Ecto neural progenitor cell (in vitro differentiated cells): ENCODE data around the gene BRF1.
A peak's percentile ranks its signal among the peaks of the same experiment; 100 is the strongest.
"Not testable (repeated sequence)": the region's sequence is repeated elsewhere in the genome, so short reads cannot be mapped to it uniquely, and the experiment has no call there.

ENCODE experiments used
- DNase-seq: peaks from one replicate; pipeline ENCODE4 v3.0.0-alpha.2; 2018; ENCODE audit warnings: low spot score

BRF1 gene

DNA sequence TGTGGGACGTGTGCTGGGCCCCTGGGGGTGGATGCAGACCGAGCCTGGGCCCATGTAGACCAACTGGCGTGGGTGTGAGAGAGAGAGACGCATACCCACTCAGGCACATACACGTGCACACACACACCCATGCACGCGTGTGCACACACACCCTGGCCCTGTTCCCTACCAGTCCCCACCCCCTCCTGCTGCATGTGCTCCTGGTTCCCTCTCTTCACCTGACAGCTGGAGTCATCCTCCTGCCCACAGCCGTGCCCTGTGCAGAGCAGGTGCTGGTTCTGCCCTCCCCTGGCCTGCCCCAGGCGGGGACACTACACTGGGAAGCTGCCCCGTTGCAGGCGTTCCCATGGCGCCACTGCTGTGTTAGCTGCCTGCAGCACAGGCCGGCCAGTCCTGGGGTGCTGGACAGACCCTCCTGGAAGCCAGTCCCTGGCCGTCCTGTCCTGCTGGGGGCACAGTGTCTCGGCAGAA lies 32.3 kb upstream of the BRF1 start:
- no peak for DNase-seq

GRCh38 chr14:105332350-105332874 lies 31.6 kb upstream of the BRF1 start:
- DNase-seq: no peak

- DNase-seq: no peak
Observed at GRCh38 chr14:105331575-105332349, 31.0 kb upstream of the BRF1 start.

GRCh38 chr14:105330491-105330895 lies 29.7 kb upstream of the BRF1 start:
- DNase-seq: no peak

DNA sequence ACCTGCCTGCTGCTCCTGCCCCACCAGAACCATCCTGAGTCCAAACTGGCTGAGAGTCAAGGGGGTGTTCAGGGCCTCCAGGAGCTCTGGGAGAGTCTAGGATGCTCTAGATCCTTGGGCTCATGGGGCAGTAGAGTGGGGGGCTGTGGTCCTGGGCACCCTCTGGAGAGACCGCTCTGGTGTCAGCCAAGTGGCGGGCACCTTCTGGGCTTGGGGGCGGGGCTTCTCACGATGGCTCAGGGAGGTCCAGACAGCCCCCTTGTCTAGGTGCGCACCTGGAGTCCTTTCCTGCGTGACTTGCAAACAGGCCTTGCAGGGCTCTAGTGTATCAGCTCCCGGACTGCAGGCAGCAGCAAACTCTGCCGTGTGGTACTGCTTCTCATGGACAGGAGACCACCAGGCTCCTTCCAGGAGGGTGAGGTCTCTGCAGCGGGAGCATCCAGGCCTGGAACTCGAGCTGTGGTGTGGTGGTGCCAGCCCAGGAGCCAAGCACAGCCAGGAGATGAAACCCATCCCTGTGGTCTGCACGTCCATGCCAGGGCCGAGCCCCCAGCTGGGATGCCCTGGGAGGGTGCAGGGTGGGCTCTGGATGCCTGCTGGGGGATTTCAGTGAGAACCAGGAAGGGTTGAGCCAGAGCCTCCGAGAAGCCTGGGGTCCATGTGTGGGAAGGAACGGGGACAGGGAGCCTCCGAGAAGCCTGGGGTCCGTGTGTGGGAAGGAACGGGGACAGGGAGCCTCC lies 28.8 kb upstream of the BRF1 start:
- DNase-seq: no peak

GRCh38 chr14:105328678-105329390 lies 28.0 kb upstream of the BRF1 start:
- no peak for DNase-seq

- no peak for DNase-seq
Observed at GRCh38 chr14:105328070-105328677, 27.4 kb upstream of the BRF1 start.

DNA sequence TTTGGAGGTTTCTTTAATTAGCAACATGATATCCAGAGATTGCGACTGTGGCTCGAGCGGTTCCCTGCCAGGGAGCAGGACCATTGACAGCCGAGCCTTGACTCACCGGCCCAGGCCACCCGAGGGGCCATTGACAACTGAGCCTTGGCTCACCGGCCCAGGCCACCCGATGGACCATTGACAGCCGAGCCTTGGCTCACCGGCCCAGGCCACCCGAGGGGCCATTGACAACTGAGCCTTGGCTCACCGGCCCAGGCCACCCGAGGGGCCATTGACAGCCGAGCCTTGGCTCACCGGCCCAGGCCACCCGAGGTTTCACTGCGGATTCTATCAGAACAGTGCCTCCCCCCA lies 26.9 kb upstream of the BRF1 start:
- DNase-seq: not testable (repeated sequence)

DNA sequence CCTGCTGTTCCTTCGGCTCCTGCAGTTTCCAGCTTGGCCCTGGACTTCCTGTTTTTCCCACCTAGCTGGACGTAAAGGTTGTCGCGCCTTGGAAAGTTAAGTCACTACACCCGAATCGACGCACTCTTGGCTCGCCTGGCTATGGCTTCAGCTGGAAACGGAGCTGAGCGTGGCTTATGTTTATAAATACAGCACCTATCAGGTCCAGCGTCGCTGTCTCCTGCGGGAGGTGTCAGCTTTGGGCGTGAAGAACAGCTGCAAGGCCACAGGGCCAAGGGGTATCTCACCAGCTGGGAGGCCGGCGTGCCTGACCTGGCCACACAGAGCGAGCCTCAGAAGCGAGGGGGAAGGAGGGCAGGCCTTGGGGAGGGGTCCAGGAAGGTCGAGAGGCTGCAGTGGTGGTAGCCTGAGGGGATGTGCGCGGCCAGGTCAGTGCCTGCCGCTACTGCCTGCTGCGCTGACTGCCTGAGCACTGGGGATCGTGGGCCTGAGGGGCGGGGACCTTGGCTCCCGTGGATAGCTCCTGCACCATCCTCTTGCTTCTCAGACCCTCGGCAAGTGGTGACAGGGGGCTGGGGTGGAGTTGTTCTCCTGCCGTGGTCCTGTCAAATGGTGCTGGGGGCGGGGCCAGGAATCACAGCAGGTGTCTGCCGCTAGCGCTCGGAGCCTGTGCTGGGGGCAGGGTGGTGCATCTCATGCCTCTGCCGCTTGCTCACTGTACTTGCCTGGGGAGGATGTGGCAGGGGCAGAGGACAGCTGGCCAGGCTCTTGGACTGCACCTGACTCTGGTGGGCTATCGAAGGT lies 26.3 kb upstream of the BRF1 start:
- no peak for DNase-seq

- DNase-seq: no peak
Observed at GRCh38 chr14:105326568-105326867, 25.7 kb upstream of the BRF1 start.

DNA sequence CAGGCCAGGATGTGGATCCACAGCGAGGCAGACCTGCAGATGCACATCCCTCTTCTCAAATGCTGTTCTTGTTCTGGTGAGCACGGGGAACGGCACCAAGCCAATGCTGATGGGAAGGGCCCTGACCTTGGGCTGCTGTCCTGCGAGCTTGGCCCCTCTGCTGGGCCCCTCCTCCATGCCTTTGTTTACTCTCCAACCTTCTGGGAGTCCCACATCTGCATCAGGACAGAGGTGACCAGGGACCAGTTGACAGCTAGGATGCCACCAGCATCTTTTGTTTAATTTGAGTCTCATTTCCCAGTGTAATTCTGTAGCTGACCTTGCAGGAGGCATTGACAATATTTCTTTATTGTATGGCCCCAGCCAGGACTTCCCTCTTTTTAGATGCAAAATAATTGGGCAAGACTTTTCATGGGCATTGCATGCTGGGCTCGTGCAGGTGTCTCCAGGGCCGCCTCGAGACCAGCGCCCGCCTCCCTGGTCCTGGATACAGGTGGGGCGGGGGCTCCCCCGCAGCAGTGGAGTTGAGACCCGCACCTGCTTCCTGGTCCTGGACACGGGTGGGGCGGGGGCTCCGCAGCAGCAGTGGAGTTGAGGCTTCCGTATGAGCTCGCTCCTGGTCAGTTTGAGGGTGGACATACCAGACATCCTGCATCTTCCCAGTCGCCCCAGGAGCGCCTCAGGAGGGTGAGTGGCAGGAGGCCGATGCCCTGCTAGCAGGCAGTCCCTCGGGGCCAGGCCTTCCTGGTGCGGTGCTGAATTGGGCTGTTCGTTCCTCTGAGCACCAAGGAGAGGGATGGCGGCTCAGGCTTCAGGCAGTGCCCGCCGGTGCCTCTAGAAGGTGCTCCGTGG lies 25.1 kb upstream of the BRF1 start:
- no peak for DNase-seq

DNA sequence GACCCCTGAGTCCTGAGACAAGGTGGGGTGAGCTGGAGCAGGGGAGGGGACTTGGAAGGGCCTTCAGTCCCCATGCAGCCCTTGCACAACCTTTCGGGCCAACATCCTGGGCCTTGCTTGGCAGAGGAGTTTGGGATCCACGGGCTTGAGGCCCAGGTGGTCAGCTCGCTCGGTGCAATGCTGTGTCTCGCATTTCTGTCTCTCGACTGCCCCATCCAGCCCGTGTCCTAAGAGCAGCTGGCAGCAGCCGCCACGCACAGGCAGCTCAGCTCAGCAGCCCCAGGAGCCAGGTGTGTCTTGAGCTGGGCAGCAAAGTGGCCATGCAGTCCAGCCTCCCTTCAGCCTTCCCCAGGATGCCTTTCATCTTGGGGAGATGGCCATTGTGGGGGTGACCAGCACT lies 24.5 kb upstream of the BRF1 start:
- DNase-seq: no peak

DNA sequence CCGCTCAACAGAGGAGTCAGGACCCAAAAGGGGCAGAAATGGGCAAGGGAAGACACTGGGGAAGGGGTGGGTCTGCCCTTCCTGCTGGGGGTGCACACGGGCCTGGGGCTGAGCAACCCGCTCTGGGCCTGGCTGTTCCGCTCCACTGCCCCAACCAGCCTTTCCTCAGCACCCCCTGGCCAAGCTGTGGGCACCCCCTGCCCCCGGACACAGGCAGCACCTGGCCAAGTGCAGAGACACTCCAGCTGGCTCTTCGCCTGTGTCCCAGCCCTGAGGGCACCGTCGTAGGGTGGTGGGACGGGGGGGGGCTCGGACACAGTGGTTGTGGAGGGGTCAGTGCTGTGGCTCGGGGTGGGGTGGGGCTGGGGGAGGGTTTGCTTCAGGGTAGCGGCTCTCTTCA lies 24.1 kb upstream of the BRF1 start:
- no peak for DNase-seq

DNA sequence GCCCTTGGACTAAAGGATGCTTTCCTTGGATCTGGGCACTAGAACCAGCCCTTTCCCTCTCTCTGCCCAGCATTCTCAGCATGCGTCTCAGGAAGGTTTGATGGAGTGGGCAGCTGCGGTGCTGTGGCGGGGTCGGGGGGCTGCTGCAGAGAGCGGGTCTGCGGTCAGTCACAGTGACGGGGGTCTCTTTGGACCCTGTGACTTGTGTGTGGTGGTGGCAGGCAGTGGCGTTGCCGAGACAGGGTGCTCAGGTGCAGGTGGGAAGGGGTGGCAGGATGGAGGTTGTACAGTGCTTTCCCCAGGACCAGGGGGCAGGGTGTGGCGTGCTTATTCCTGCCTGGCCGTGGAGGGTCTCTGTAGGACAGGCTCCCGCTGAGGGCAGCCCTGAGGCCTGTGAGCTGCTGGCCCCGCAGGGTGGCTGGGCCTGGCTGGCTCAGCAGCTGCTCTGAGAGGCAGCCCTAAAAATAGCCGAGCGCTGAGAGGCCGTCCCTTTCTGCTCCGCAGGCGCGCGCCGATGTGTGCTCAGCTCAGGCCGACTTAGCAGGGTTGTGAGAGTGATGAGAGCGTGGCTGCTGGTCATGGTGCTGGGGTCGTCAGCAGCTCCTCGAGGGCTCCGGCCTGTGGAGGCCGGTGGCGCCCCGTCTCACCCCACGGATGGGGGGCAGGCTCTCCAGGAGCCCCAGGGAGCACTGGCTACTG lies 23.4 kb upstream of the BRF1 start:
- peak; percentile 45 for DNase-seq

DNA sequence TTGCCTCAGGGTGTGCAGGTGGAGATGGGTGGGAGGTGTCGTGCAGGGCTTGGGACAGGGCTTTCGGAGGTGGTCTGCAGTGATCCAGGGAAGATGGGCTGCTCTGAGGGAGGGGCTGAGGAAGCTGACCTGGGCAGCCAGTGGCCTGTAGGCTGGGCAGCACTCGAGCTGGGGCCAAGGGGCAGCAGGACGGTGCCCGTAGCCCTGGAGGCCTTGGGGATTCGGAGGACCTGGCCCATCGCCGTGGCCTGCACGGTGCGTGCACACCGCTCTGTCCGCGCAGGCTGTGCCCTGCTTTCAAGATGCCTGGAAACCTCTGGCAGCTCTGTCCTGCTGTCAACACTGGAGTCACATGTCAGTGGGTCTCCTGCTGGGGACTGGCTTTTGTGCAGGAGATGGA lies 22.9 kb upstream of the BRF1 start:
- DNase-seq: no peak

DNA sequence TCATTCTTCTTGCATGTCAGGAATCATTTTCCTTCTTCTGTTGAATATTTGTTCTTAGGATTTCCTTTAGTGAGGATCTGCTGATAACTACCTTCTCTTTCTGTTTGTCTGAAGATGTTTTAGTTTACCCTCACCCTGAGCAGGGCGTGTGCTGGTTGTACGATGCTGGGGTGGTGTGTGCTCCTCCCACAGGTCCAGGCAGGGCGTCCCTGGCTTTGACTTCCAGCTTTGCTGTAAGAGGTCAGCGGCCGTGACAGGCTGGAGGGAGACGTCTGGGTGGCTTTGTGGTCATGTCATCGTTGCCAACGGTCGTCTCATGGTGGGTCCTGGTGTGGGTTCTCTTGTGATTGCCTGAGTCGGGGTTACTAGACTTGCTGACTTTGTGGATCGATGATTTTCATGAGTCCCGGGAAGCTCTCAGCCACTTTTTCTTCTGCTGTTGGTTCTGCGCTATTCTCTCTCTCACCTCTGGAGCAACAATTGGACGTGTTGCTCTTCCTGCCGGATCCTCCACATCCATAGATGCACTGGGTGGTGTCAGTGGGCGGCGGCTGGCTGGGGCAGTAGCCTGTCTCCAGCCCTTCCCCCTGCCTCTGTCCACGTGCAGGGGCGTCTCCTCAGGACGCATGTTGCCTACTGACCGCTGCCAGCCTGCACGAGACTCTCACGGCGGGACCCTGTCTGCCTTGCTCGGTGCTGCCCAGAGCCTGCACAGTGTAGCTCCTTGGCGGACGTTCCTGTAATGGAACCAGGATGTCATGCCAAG lies 22.2 kb upstream of the BRF1 start:
- peak; percentile 44 for DNase-seq

DNA sequence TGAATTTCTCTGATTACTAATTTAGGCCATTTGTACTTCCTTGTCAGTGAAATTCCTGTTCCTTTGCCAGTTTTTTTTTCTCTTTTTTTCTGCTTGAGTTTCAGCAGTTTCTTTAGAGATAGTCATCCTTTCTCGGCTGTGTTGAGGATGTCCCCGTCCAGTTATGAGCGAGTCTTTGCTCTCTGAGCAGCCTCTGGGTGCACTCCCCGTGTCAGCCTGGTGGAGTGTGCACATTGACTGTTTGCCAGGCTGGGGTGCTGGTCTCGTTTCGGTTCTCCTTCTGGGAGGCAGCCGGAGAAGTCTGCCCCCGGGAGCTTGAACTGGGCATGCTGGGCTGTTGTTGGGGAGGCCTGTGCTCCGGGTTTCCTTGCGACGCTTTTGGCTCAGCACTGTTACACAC lies 16.7 kb upstream of the BRF1 start:
- DNase-seq: no peak

- DNase-seq: no peak
Observed at GRCh38 chr14:105316968-105317510, 16.2 kb upstream of the BRF1 start.

- no peak for DNase-seq
Observed at GRCh38 chr14:105316577-105316941, 15.8 kb upstream of the BRF1 start.
